GM18517 (cell line): Measurements from ENCODE around the gene TLE3.

ENCODE experiments used
- ATAC-seq: cut with Tn5 transposase; IDR thresholded peaks from one replicate; pipeline ENCODE4 v1.9.1; 2021; ENCODE audit warnings: mild to moderate bottlenecking, moderate library complexity; ENCODE audit not compliant: unreplicated experiment

The TLE3 gene

DNA sequence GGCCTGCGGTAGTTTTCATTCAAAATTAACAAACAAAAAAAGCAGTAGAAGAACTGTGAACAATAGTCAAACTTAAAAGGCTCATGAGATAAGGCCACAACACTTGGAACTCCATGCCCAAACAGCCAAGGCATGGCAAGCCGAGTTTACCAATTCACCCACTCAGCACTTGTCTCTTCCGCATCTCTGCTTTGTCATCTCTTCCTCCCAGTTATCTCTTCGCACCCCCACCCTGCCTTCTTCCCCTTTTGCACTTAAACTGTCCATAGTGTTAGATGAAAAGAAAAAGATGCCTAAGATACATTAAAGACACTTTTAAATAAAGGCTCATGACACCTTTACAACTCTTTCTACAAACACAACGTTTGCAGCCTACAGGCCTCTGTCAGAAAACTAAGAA lies 11.1 kb downstream of the TLE3 start:
- no peak for ATAC-seq

- no peak for ATAC-seq
Measured at GRCh38 chr15:70084461-70084860, 13.3 kb downstream of the TLE3 start.

- ATAC-seq: peak; percentile 66
Measured at GRCh38 chr15:70083946-70084345, 13.8 kb downstream of the TLE3 start.

DNA sequence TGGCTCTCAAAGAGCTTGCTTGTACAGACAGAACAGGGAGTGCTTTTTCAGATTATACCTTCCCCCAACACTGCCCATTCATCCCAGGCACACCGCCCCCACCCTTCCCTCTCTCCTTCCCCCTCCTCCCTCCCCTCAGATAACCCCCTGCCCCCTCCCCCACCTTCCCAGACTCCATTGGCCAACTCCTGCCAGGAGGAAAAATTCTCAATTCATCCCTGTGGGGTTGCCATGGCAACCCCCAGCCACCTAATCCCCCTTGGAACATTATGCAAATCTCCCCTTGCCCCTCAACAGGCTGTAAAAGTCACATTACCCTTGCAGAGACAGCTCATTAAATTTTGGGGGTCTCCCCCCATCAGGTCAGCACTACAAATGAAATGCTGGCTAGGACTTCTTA lies 14.3 kb downstream of the TLE3 start:
- ATAC-seq: no peak

- ATAC-seq: no peak
Measured at GRCh38 chr15:70082281-70082900, 15.3 kb downstream of the TLE3 start.

DNA sequence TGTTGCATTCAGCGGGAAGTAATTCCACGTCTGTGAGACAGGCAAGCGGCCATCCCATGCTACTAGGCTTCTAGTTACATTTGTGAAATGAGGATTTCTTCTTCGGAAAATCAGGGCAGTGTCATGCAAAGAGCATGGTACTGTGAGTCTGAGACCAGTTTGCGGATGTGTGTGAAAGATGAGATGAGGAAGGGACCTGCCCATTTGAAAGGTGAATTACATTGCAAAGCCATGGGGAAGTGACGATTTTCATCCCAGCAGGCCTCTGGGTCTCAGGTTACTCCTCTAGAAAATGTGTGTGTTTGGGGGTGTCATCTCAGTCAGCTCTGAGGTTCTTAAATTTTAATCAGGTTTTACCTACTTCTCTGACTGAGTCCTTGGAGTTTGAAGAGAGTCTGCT lies 16.1 kb downstream of the TLE3 start:
- ATAC-seq: no peak

DNA sequence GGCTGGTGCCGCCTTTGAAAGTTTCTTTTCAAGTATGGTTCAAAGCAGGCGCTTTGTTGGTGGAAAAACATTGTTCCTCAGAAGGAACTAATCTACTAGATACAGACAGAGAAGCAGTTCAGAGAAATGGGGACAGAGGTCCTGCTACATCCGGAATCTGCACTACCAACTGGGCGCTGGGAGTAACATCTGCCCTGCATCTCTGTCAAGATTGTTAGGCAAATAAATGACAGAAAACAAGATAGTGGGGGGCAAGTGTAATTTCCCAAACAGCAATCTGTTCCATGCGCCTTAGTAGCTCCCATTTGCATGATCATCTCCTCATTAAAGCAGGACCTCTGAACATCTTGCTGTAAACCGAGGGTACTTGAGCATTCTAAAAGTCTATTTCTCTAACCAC lies 17.4 kb downstream of the TLE3 start:
- no peak for ATAC-seq

GRCh38 chr15:70079888-70080287 lies 17.8 kb downstream of the TLE3 start:
- ATAC-seq: no peak

DNA sequence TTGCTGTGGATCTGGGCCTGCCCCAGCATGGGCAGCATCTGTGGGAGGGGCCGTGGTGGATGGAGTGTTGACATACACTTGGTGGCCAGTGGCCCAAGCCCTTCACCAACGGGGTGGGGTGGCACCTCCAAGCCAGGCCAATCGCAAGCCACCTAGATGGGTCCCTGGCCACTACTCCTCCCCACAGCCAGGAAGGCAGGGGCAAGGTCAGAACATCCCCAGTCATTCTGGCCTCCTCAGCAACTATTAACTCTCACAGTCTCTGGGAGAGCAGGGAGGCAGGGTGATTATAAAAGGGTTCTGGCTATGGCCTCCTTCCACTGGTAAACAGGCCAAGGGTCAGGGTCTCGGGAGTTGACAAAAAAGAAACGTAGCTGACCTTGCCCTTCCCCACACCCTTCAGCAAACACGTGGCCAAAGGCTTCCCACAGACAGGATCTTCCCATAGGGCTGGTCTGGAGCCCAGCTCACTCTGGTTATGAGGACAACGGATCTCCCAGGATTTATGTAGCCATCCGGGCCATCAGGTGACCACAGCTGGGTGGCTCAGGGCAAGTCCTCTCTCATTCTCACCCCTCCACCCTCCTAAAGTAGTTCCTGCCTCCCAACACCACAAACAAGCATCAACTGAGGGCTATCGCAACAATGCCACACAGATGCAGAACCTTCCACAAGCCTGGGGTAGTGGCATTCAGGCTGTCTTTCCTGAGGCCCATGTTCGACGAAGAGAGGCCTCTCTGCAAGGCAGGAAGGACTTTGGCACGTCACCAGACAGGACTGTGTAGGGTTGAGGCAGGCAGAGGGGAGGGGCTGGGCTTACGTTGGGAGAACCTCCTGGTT lies 18.9 kb downstream of the TLE3 start:
- ATAC-seq: no peak

GRCh38 chr15:70077188-70078147 lies 20.2 kb downstream of the TLE3 start:
- no peak for ATAC-seq

GRCh38 chr15:70074380-70074779 lies 23.3 kb downstream of the TLE3 start:
- no peak for ATAC-seq

DNA sequence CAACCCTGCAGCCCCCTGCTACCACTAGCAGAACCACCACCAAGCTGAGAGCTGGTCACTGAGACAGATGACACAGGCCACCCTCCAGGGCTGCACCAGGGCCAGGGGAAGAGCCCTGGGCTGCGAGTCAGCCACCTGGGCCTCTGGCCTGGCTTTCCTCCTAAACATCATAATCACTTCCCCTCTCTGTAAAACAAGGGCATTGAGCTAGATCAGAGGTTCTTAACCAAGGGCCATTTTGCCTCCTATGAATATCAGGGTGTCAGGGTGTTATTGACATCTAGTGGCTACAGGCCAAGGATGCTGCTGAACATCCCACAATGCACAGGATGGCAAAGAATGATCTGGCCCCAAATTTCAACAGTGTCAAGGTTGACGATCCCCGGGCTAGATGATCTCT lies 25.2 kb downstream of the TLE3 start:
- ATAC-seq: no peak

GRCh38 chr15:70071799-70072198 lies 25.9 kb downstream of the TLE3 start:
- no peak for ATAC-seq

- ATAC-seq: no peak
Measured at GRCh38 chr15:70069716-70070115, 28.0 kb downstream of the TLE3 start.

GRCh38 chr15:70068783-70069565 lies 28.7 kb downstream of the TLE3 start:
- no peak for ATAC-seq

- no peak for ATAC-seq
Measured at GRCh38 chr15:70067681-70068080, 30.0 kb downstream of the TLE3 start.

- no peak for ATAC-seq
Measured at GRCh38 chr15:70067011-70067410, 30.7 kb downstream of the TLE3 start.

DNA sequence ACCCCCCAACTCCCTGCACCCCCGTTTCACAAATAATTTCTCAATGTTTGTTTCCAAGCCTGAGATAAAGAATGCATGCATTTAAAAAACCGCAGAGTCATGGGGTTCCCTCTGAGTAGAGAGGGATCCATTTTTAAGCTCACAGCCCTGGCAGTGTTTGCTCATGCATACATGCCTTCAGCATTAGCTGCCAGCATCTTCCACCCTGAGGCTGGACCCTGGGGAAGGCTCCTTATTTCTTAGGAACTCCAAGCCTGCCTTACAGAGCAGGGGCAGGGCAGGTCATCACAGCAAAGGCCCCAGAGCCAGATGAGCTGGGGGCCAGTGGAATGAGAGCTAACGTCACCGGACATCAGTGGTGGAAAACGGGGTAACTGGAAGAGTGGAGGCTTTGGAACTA lies 31.3 kb downstream of the TLE3 start:
- ATAC-seq: no peak

GRCh38 chr15:70066004-70066403 lies 31.7 kb downstream of the TLE3 start:
- no peak for ATAC-seq

GRCh38 chr15:70065006-70065722 lies 32.6 kb downstream of the TLE3 start:
- ATAC-seq: no peak
